VCaP (cell line): ENCODE measurements around the gene SLC35D2.
A peak's percentile ranks its signal among the peaks of the same experiment; 100 is the strongest.

Experiments used
- H3K27ac ChIP-seq: fragments of 450-650 bp; 2 replicates; pipeline ENCODE4 v1.5.1; 2017
- CTCF ChIP-seq: fragments of 450-650 bp; conservative IDR thresholded peaks from 2 replicates; pipeline ENCODE4 v1.5.1; 2017; ENCODE audit warnings: mild to moderate bottlenecking, moderate library complexity

Gene SLC35D2

GRCh38 chr9:96395964-96396363, 12.5 kb upstream of the SLC35D2 start:
- no peak overlapping the region for H3K27ac ChIP-seq
- TF ChIP-seq CTCF: no peak

DNA sequence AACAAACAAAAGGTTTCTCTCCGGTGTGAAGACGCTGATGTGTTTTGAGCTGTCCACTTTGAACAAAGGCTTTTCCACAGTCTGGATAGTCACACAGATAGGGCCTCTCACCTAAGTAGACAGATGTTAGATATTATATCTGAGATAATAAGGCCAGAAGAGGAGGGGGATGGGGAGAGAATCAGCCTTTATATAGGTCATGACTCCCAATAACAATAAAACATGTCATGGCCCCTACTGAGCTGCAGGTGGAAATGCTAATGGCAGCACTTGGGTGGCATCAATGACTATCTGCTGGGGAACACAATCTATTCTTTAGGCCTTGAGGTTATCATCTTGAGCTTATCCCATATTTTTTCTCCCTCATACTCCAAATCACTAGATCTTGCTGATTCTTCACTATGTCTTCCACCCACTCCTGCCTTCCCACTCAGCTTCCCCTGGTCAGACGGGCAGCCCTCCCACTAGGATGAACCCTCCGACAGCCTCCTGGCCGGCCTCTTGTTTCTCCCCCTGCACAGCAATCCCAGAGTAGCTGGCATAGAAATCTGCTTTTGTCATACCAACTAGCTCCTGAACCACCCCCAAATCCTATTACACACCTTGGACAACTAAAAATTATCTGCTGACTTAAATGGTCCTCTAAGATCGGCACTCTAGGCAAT, 11.5 kb upstream of the SLC35D2 start:
- TF ChIP-seq CTCF: no peak
- H3K27ac ChIP-seq: no peak overlapping the region

GRCh38 chr9:96392263-96392662, 8.8 kb upstream of the SLC35D2 start:
- no peak for TF ChIP-seq CTCF
- H3K27ac ChIP-seq: peak overlapping the region; percentile 82

GRCh38 chr9:96391021-96391765, 7.7 kb upstream of the SLC35D2 start:
- no peak for TF ChIP-seq CTCF

DNA sequence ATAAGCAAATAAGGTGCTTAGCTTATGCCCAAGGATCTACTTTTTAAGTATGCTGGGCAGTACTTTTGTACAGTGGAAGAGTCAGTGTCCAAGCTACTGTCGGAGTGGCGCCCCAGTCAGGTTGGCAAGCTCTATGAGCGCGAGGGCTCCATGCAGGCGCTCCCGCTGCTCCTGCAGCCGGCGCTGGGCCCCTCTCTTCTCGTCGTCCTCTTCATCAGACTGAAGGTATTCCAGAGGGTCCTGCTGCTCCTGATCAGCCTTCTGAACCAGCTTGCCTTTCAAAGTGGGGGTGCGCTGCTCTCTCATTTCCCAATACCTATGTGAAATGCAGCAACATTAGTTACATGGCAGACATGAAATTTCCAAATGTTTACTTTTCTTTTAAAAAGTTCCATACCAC, 4.6 kb upstream of the SLC35D2 start:
- no peak overlapping the region for H3K27ac ChIP-seq
- TF ChIP-seq CTCF: no peak

More at GRCh38 chr9:96391021-96391765, 7.7 kb upstream of the SLC35D2 start:
- peak overlapping the region; percentile 82 for H3K27ac ChIP-seq

DNA sequence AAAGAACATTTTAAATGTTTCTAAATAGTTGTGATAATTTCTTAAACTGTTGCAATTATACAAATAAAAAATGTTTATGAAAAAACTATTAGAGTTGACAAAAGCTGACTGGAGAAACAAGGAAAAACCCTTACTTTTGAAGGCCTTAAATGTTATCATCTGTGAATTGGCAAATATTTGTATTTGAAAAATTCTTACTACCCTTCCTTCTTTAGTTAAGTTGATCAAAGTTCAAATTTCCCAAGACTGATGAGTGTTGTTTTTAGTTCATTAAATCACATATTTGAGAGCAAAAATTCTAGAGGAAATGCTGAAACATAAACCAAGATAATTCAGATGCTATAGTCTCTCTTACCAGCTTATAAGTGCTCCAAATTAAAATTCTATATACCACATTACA, 2.6 kb upstream of the SLC35D2 start:
- no peak for TF ChIP-seq CTCF
- no peak overlapping the region for H3K27ac ChIP-seq

DNA sequence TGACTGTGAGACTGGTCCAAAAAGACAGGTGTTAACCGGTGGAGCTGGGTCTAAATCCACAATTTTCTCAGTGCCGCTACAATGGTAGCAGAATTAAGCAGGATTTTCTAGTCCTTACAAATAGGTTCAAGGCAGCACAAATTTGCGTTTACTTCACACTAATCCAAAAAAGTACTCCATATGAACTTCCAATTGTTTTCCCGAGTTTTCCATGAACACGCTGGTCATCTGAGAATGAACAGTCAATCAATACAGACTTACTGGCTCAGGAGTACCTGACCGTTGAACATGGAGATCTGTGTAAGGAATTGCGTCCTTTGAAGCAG, 709 bp downstream of the SLC35D2 start:
- TF ChIP-seq CTCF: no peak

More for the DNA sequence above, 709 bp downstream of the SLC35D2 start:
- H3K27ac ChIP-seq: peak overlapping the region; percentile 74
